ENCODE measurements around the gene CRY2. TPM values are rescaled to one million over a fixed set of nuclear protein-coding genes. Genes with fewer than 3 reads are reported as not detected.

The CRY2 gene
- total and polyA plus RNA-seq, 10 of the 15 experiments (the other 5 are each of a cell fraction or from before 2014, with no cell fraction given) = 1.2 to 14.7 (median 8.1) TPM

DNA sequence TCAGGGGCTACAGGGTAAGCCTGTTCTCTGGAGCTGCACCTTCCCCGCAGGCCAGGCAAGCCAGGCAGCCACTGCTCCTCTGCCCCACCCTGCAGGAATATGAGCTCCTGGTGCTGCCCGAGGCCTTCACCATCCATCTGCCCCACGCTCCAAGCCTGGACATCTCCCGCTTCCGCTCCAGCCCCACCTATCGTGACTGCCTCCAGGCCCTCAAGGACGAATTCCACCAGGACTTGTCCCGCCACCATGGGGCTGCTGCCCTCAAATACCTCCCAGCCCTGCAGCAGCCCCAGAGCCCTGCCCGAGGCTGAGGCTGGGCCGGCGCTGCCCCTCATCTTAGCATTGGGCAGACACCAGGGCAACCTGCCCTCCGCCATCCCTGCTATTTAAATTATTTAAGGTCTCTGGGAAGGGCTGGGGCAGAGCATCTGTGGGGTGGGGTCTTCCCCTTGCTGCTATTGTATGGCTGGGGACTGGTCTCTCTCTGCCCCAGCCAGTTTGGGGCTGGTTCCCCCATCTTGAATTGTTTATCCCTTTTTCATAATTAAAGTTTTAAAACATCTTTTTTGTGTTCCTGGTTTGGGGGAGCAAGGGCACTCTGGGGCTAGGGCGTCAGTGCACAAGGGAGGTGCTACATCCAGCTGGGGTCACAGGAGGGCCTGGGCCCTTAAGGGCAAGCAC lies 81.4 kb downstream of the CRY2 start:
- H4K20me1 ChIP-seq (ENCODE audit: control insufficient read depth, insufficient read depth) = peaks cover 6% of the 10 kb centered on the region
- no peak overlapping the region for H2AFZ ChIP-seq (ENCODE audit: control insufficient read depth, low read depth, low read length)
- no TSS peak for BruUV-seq (replicated peaks)
- DNase-seq (ENCODE audit: low read depth, low spot score) (no peak), FAIRE-seq (no peak), ATAC-seq (no peak)
- peaks cover 35% of the 10 kb centered on the region for H3K4me1 ChIP-seq (ENCODE audit: control insufficient read depth, insufficient read depth, low read length)
- CTCF ChIA-PET = interaction anchor here (1.1 kb wide), 1 partner anchor 82 kb away, joined by 3 read pairs; the partner anchor contains the start of gene CRY2
- intact Hi-C loops (cut with micrococcal nuclease; ENCODE audit: unreplicated experiment) = no loop called here
- no peak overlapping the region for H3K4me2 ChIP-seq (ENCODE audit: control insufficient read depth, insufficient read depth)
- H3K9ac ChIP-seq (ENCODE audit: control insufficient read depth, insufficient read depth, low read length) = no peak overlapping the region
- RAD21 ChIA-PET (ENCODE audit: unreplicated experiment) = no interaction called here
- H3K9me3 ChIP-seq (replicated peaks; ENCODE audit: control insufficient read depth, insufficient read depth, low read length) = no peaks in the 10 kb centered on the region
- H3K36me3 ChIP-seq (ENCODE audit: control insufficient read depth in 2 of 2, insufficient read depth in 2 of 2, low read length in 1 of 2) = peaks cover 3 to 4% of the 10 kb centered on the region in 2 experiments; a peak in 2 of 4 replicates
- H3K4me3 ChIP-seq = no peak overlapping the region
- POLR2A ChIA-PET = interaction anchor here (1.0 to 3.1 kb wide), 3 partner anchors 10 to 16 kb away, joined by 3 to 19 read pairs (median 3); partner anchors contain the start of gene PEX16
- in situ Hi-C loops (cut with MboI) = no loop called here
- TF ChIP-seq HDAC6 (IDR thresholded peaks at IDR 0.05; ENCODE audit: unreplicated experiment) = no peak
- H3K79me2 ChIP-seq (ENCODE audit: control insufficient read depth, insufficient read depth, low read length) = no peaks in the 10 kb centered on the region
- SMC1A ChIA-PET (ENCODE audit: uncharacterized antibody, unreplicated experiment) = interaction anchor here (2.7 kb wide), 1 partner anchor 37 kb away, joined by 18 read pairs; no protein-coding TSS in a partner anchor
- no peak overlapping the region for H3K27ac ChIP-seq (ENCODE audit: control insufficient read depth, insufficient read depth)
- H3K27me3 ChIP-seq (replicated peaks in 1 of 2; ENCODE audit: control insufficient read depth in 2 of 2, insufficient read depth in 2 of 2, low read length in 1 of 2) = peaks cover 0 to 8% of the 10 kb centered on the region in 2 experiments; a peak in 2 of 4 replicates
- 87% methylated on average over 13 of the region's 13 CpGs for WGBS (ENCODE audit: insufficient coverage, insufficient replicate concordance, low lambda C conversion rate, missing lambda C conversion rate)

DNA sequence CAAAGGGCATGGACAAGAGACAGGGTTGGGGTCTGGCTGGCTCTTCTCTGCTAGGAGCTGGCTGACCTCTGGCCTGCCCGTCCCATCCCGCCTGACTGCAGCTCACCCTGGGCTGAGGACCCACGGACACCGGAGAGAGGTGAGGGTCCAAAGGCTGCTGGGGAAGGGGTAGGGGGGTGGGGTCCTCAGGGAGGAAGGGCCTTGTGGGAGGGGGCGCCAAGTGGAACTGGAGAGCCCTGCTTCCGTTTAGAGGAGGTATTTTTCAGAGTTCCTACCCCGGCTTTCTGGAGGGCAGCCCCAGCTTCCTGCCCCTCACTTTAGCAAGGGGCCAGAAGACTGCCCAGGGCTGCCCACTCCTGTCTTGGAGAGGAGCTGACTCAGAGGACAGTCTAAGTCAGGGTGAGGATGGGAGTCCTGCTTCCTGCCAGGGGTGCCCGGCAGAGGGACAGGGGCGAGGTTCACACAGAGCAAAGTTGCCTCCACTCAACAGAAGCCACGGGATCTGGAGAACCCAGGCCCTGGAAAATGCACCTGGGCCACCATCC lies 82.3 kb downstream of the CRY2 start:
- Histone ChIP-seq H3K79me2 (ENCODE audit: control insufficient read depth, insufficient read depth, low read length) (no peaks in the 10 kb centered on the region), H3K4me1 (ENCODE audit: control insufficient read depth, insufficient read depth, low read length) (peaks cover 44% of the 10 kb centered on the region), H3K27me3 (replicated peaks in 1 of 2; ENCODE audit: control insufficient read depth in 2 of 2, insufficient read depth in 2 of 2, low read length in 1 of 2) (peaks cover 0 to under 1% of the 10 kb centered on the region in 2 experiments; a peak in 2 of 4 replicates), H3K36me3 (ENCODE audit: control insufficient read depth in 2 of 2, insufficient read depth in 2 of 2, low read length in 1 of 2) (peaks cover 3 to 5% of the 10 kb centered on the region in 2 experiments; a peak in 2 of 4 replicates), H3K4me3 (no peak overlapping the region), H3K9ac (ENCODE audit: control insufficient read depth, insufficient read depth, low read length) (no peak overlapping the region), H3K9me3 (replicated peaks; ENCODE audit: control insufficient read depth, insufficient read depth, low read length) (no peaks in the 10 kb centered on the region), H3K27ac (ENCODE audit: control insufficient read depth, insufficient read depth) (peak overlapping the region; percentile 35), H2AFZ (ENCODE audit: control insufficient read depth, low read depth, low read length) (no peak overlapping the region), H3K4me2 (ENCODE audit: control insufficient read depth, insufficient read depth) (peak overlapping the region; percentile 69; the same call in 1 of the 2 replicates), H4K20me1 (ENCODE audit: control insufficient read depth, insufficient read depth) (peaks cover 6% of the 10 kb centered on the region)
- no TSS peak for BruUV-seq (replicated peaks)
- SMC1A ChIA-PET (ENCODE audit: uncharacterized antibody, unreplicated experiment) = interaction anchor here (1.0 to 2.9 kb wide), 12 partner anchors 9 to 189 kb away, joined by 3 to 31 read pairs (median 6); partner anchors contain the start of genes CRY2 and PEX16
- intact Hi-C loops (cut with micrococcal nuclease; ENCODE audit: unreplicated experiment) (loop anchor here (1.0 kb wide), 2 partner anchors 11 to 193 kb away; no protein-coding TSS in a partner anchor), in situ Hi-C loops (cut with MboI) (no loop called here)
- no peak for FAIRE-seq
- RAD21 ChIA-PET (ENCODE audit: unreplicated experiment) = interaction anchor here (1.0 to 3.2 kb wide), 10 partner anchors 9 to 189 kb away, joined by 3 to 29 read pairs (median 7); partner anchors contain the start of gene PEX16
- ATAC-seq = peak; percentile 39
- 25% methylated on average over 10 of the region's 10 CpGs for WGBS (ENCODE audit: insufficient coverage, insufficient replicate concordance, low lambda C conversion rate, missing lambda C conversion rate)
- POLR2A ChIA-PET = interaction anchor here (0.6 to 3.1 kb wide), 5 partner anchors 9 to 188 kb away, joined by 3 to 27 read pairs (median 6); partner anchors contain the start of gene PEX16
- CTCF ChIA-PET = interaction anchor here (0.7 to 3.3 kb wide), 11 partner anchors 10 to 184 kb away, joined by 3 to 20 read pairs (median 4); partner anchors contain the start of genes CRY2 and PEX16
- no peak for DNase-seq (ENCODE audit: low read depth, low spot score)
- TF ChIP-seq IKZF1 (conservative IDR thresholded peaks at IDR 0.05) (no peak), FOXK2 (IDR thresholded peaks at IDR 0.05) (no peak), SMC3 (IDR thresholded peaks at IDR 0.05; ENCODE audit: borderline replicate concordance, low read length) (no peak)
- TF ChIP-seq, protein P1, sequence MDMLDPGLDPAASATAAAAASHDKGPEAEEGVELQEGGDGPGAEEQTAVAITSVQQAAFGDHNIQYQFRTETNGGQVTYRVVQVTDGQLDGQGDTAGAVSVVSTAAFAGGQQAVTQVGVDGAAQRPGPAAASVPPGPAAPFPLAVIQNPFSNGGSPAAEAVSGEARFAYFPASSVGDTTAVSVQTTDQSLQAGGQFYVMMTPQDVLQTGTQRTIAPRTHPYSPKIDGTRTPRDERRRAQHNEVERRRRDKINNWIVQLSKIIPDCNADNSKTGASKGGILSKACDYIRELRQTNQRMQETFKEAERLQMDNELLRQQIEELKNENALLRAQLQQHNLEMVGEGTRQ (IDR thresholded peaks at IDR 0.05; ENCODE audit: borderline replicate concordance, low read depth, low read length) = no peak
- TF ChIP-seq, protein P2, sequence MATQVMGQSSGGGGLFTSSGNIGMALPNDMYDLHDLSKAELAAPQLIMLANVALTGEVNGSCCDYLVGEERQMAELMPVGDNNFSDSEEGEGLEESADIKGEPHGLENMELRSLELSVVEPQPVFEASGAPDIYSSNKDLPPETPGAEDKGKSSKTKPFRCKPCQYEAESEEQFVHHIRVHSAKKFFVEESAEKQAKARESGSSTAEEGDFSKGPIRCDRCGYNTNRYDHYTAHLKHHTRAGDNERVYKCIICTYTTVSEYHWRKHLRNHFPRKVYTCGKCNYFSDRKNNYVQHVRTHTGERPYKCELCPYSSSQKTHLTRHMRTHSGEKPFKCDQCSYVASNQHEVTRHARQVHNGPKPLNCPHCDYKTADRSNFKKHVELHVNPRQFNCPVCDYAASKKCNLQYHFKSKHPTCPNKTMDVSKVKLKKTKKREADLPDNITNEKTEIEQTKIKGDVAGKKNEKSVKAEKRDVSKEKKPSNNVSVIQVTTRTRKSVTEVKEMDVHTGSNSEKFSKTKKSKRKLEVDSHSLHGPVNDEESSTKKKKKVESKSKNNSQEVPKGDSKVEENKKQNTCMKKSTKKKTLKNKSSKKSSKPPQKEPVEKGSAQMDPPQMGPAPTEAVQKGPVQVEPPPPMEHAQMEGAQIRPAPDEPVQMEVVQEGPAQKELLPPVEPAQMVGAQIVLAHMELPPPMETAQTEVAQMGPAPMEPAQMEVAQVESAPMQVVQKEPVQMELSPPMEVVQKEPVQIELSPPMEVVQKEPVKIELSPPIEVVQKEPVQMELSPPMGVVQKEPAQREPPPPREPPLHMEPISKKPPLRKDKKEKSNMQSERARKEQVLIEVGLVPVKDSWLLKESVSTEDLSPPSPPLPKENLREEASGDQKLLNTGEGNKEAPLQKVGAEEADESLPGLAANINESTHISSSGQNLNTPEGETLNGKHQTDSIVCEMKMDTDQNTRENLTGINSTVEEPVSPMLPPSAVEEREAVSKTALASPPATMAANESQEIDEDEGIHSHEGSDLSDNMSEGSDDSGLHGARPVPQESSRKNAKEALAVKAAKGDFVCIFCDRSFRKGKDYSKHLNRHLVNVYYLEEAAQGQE (IDR thresholded peaks at IDR 0.05; ENCODE audit: low read depth, low read length) = no peak

Measured in GM12878 (cell line).